NCI-H748 (cell line): ENCODE measurements around the gene ANKRD18A.
"Not testable (repeated sequence)": the region's sequence is repeated elsewhere in the genome, so short reads cannot be mapped to it uniquely, and the experiment has no call there.

Experiments
- DNase-seq: peaks from one replicate; lab custom pipeline; 2025; ENCODE audit not compliant: unreplicated experiment; lab: John Stamatoyannopoulos, UW

The ANKRD18A gene

DNA sequence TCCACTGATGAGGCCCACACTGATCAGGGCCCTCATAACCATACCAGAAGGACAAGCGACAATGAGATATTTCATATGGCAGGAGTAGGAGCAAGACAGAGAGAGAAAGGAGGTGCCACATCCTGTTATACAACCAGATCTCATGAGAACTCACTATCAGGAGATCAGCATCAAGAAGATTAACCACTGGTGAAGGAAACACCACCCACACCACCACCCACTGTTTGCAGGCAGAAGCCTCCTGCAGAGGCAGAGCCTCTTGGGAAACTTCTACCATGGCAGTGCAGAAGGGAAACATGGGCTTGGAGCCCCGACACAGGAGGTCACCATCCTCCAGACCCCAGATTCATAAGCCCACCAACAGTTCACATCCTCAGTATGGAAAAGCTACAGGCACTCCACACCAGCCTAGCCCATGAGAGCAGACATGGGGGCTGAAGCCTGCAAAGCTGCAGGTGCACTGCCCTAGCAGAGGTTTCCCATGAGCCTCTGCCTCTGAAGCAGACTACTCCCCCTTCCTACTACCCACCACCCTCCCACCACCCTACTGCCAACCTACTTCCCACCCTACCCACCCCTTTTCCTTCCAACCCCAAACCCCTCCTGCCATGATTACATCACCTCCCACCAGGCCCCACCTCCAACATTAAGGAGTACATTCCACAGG, 73.8 kb downstream of the ANKRD18A start:
- DNase-seq: not testable (repeated sequence)

DNA sequence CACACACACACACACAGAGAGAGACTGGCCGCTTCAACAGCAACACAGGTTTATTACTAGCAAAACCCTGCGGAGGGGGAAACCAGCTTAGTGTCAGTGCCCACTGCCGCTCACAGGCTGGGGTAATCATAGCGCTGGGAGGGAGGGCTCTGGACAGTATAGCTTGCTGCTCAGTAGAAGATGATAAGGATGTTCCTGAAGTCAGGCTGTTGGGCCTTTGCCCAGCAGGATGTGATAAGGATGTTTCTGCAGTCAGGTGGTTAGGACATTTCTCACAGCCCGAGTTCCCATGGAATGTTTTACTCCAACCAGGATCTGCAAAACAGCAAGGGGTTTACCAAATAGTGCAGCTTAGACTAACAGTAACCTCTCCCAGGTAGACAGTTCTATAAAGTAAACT, 79.9 kb downstream of the ANKRD18A start:
- not testable (repeated sequence) for DNase-seq

DNA sequence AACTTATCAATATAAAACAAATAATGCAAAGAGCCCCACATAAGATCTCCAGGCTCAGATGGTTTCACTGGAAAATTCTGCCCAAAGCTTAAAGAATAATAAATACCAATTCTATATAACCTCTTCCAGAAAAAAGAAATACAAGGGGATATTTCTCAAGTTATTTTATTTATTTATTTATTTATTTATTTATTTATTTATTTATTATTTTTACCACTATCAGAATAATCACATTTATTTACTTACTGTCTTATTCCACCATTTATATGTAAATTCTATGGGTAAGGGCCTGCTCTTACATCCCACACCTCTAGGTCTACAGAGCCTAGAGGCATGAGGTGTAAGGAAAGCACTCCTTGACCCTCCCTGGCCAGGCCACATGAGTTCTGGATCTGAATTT, 91.1 kb downstream of the ANKRD18A start:
- no peak for DNase-seq

DNA sequence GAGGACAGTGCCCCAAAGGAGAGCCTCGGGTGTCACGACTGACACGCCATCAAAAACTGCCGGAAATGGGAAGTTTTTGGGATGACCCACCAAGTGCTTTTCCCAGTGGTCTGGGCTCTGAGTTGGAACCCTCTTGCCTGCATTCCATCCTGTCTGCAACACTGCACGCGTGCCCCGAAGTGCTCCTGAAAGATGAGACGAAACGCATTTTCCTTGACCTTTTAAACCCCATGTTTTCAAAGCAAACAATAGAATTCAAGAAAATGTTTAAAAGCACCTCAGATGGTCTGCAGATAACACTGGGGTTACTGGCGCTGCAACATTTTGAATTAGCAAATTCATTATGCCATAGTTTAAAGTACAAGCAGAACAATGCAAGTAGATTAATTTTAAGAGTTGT, 92.9 kb downstream of the ANKRD18A start:
- DNase-seq: no peak

DNA sequence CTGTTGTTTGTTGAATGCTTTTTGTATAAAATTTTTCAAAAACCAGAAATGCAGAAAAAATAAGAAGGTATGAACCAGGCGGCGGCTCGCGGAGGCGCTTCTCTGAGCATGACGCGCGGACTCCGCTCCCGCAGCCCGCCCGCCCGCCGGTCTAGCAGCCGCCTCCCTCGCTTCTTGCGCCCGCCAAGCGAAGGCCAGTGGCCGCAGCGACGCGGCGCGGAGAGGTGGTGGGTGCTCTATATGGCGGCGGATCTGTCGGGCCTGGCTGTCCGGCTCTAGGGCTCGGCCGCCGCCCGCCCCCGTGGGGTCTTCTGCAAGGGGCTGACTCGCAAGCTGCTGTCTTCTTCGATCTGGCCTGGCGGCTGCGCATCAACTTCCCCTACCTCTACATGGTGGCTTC, 93.8 kb downstream of the ANKRD18A start:
- no peak for DNase-seq

DNA sequence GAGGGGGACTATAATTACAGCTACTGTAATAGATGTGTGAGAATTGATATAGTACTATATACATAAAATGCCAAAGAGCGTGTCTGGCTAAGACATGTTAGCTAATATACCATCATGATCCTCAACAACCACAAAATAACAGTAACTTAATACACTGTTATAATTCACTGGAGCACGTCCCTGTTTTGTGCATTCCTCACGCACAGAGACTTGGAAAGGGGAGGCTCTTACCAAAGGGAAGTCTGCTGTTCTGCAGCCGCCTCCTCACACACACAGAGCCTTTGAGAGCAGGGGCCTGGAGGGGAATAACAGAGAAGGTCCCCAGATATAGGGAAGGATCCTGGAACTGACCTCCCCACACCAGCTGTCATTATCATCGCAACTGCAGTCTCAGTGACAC, 97.3 kb downstream of the ANKRD18A start:
- no peak for DNase-seq

DNA sequence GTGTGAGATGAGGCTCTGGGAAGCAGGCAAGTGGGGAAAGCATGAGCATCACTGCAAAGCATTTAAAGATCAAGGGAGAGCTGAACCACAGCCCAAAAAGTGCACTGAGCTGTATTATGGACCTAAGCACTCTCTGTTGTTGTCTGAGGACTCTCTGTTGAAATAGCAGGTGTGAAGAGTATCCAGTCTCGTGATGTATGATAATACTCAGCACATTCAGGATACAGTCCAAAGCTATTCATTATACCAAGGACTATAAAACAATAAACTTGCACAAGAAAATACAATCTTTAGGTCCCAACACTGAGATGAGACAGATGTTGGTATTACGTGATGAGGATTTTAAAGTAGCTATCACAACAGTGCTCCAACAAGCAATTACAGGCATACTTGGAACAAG, 98.6 kb downstream of the ANKRD18A start:
- DNase-seq: no peak
